HG02840 (cell line): ENCODE results near the gene SMIM23.

Experiments
- ATAC-seq: cut with Tn5 transposase; IDR thresholded peaks from one replicate; pipeline ENCODE4 v1.9.1; 2021; ENCODE audit warnings: mild to moderate bottlenecking, moderate library complexity, moderate number of reproducible peaks; ENCODE audit not compliant: unreplicated experiment, low FRiP score

SMIM23 gene

GRCh38 chr5:171813270-171813669 is 27.7 kb downstream of the SMIM23 start:
- no peak for ATAC-seq

- no peak for ATAC-seq
These were observed 28.3 kb downstream of the SMIM23 start for GRCh38 chr5:171813813-171814490.

GRCh38 chr5:171816666-171817065 is 31.0 kb downstream of the SMIM23 start:
- ATAC-seq, result no peak

DNA sequence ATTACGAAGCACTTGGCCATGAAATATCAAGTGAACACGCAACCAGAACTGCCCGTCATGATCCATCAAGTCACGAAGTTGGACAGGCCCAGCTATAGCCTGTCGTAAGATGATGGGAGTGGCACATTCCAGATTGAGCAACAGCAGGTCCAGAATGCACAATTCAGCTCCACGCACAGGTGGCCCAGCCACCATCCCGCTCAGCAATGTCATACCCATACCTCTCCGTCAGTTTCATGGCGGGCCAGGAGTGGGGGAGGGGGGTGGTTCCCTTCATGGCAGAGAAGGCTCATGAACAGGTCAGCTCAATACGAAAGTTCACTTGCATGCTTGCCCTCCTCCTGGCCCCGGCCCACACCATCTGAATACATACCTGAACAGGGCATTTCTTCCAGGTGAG is 34.9 kb downstream of the SMIM23 start:
- ATAC-seq, result no peak

- no peak for ATAC-seq
These were observed 35.7 kb downstream of the SMIM23 start for GRCh38 chr5:171821286-171821685.

- ATAC-seq, result no peak
These were observed 37.7 kb downstream of the SMIM23 start for GRCh38 chr5:171823269-171823668.

DNA sequence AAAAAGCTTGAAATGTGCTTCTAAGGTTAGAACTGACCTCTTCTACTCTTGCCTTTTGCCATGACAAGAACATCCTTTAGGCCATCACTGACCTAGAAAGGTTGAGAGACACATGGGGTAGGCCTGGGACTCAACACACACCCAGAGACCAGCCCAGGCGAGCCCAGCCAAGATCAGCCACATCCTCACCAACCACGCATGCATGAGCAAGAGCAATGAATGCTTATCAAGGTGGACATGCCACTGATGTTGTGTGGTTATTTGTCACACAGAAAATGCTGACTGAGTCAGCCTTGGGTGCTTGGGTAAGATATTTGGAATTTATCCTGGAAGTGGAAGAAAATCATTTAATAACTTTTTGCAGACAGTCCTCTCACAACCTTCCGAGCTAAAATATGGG is 39.4 kb downstream of the SMIM23 start:
- no peak for ATAC-seq

GRCh38 chr5:171826132-171826531 is 40.5 kb downstream of the SMIM23 start:
- ATAC-seq, result no peak

DNA sequence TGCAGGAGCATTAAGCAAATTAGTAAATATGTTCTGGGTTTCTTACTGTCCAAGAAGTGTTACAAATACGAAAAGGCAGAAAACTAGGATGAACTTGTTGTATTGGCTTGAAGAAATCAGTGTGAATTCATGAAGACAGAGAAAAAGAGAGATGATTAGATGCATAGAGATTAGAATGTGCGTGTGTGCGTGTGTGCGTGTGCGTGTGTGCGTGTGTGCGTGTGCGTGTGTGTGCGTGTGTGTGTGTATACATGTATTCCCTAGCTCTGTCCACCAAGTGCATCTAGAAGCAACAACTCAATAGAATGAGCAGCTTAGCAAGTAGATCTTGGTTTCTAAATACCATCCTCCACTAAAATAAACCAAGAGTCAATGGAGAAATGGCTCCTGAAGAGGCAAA is 41.5 kb downstream of the SMIM23 start:
- ATAC-seq, result no peak

- no peak for ATAC-seq
These were observed 45.1 kb downstream of the SMIM23 start for GRCh38 chr5:171830686-171831085.

GRCh38 chr5:171832775-171833174 is 47.2 kb downstream of the SMIM23 start:
- ATAC-seq, result no peak

DNA sequence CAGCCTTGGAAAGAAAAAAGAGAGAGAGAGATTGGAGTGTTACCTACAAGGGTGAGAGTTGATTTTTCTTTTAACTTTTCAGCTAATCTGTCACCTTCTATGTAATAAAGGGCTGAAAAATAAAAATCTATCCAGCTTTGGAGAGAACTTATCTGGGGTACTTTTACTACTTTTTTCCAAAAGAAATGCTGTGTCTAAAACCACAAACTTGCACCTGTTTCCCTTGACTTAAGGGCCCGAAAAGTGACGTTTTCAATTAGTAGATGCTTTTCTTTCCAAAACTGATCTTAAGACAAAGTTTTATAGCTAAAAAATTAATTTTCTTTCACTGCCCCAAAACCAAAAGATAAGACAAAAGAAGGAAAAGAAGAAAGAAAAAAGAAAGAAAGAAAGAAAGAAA is 48.8 kb downstream of the SMIM23 start:
- ATAC-seq, result no peak

GRCh38 chr5:171835066-171835465 is 49.4 kb downstream of the SMIM23 start:
- ATAC-seq, result no peak

GRCh38 chr5:171837522-171837921 is 51.9 kb downstream of the SMIM23 start:
- no peak for ATAC-seq

DNA sequence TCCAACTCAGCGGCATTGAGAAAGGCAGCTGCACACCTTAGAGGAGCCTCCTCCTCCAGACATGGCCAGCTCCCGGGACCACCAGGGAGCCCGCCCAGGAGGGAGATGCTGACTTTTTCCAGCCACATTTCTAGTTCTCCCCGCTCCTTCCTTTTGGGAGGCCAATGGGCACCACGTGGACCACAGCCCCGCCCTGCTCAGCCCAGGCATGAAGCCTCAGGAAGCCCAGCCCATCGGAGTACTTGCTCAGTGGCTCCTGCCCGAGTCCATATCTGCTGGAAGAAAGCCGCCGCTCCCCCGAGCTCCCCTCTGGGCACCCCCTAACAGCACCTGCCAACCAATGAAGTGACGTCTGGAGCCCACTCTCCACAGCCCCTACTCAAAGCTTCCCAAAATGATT is 52.4 kb downstream of the SMIM23 start:
- no peak for ATAC-seq

DNA sequence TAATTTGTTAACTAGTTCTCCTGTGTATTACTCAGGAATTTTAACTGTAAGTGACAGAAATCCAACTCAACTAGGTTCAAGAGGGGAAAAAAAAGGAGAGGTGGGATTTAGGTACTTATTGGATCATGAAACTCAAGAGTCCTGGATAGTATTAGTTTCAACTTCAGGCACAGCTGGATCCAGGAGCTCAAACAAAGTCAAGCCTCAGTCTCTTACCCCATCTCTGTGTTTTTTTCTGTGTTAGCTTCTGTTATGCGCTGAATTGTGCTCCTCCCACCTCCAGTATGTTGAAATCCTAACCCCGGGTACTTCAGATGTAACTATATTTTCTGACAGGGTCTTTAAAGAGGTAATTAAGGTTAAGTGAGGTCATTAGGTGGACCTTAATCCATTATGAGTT is 53.5 kb downstream of the SMIM23 start:
- ATAC-seq, result no peak

DNA sequence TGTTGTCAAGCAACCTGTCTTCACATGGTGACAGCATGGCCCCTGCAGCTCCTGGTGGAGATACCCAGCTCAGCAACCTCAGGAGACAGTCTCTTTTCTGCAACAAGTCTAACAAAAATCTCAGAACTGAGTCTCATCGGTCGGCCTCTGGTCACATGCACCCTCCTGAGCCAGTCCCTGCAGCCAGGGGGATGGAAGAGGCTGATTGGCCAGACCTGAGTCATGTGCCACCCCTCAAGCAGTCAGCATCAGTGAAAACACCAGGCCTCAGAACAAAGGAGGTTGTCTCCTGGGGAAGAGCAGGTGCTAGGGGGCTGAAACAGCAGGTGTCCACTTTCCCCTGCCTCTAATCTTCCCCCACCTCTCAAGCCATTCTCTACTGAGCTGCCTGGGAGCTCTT is 54.4 kb downstream of the SMIM23 start:
- ATAC-seq, result no peak
